DND-41 (cell line): ENCODE data around the gene UBA5.

Source experiments
- ATAC-seq: fragments of 200-7000 bp; cut with Tn5 transposase; 3 replicates; pipeline ENCODE4 v1.9.1; 2021; ENCODE audit warnings: low read depth; ENCODE audit not compliant: insufficient read depth
- DNase-seq: peaks from one replicate; pipeline ENCODE4 v3.0.0-alpha.2; 2020
- H2AFZ ChIP-seq: 2 replicates; pipeline ENCODE4 v1.6.0; 2012; ENCODE audit warnings: low read depth, low read length
- H3K27ac ChIP-seq: 2 replicates; pipeline ENCODE4 v1.5.1; 2012; ENCODE audit warnings: low read length, inconsistent platforms
- H3K27me3 ChIP-seq: fragments of 200-600 bp; sonication (generic); 2 replicates; pipeline ENCODE4 v1.6.0; 2012; ENCODE audit warnings: low read length, mild to moderate bottlenecking, inconsistent platforms; ENCODE audit not compliant: insufficient read depth, poor library complexity
- H3K36me3 ChIP-seq: 2 replicates; pipeline ENCODE4 v1.5.1; 2012; ENCODE audit warnings: low read length, inconsistent platforms; ENCODE audit not compliant: insufficient read depth
- H3K4me1 ChIP-seq: 2 replicates; pipeline ENCODE4 v1.5.1; 2012; ENCODE audit warnings: mild to moderate bottlenecking, low read length; ENCODE audit not compliant: insufficient read depth
- H3K4me2 ChIP-seq: 2 replicates; pipeline ENCODE4 v1.6.0; 2012; ENCODE audit warnings: mild to moderate bottlenecking, moderate library complexity, low read length, inconsistent platforms; ENCODE audit not compliant: insufficient read depth
- H3K4me3 ChIP-seq, 2 experiments: fragments of 200-600 bp in 1 of 2; shearing (Covaris generic) in 1 of 2; 2 replicates each; pipeline ENCODE4 v1.5.1; 2012 to 2016; ENCODE audit warnings: inconsistent platforms in 2 of 2, low read length in 2 of 2, mild to moderate bottlenecking in 2 of 2, low read depth in 1 of 2, moderate library complexity in 1 of 2
- H3K79me2 ChIP-seq: 2 replicates; pipeline ENCODE4 v1.6.0; 2012; ENCODE audit warnings: low read length, inconsistent platforms; ENCODE audit not compliant: insufficient read depth
- H3K9ac ChIP-seq: 2 replicates; pipeline ENCODE4 v1.6.0; 2012; ENCODE audit warnings: low read depth, mild to moderate bottlenecking, inconsistent platforms, low read length, moderate library complexity
- H3K9me3 ChIP-seq: 2 replicates; pipeline ENCODE4 v1.5.1; 2012; ENCODE audit warnings: low read length, moderate library complexity, mild to moderate bottlenecking, inconsistent platforms; ENCODE audit not compliant: insufficient read depth, severe bottlenecking
- H4K20me1 ChIP-seq: 2 replicates; pipeline ENCODE4 v1.6.0; 2012; ENCODE audit warnings: low read length; ENCODE audit not compliant: insufficient read depth
- CTCF ChIP-seq: IDR thresholded peaks from 2 replicates; pipeline ENCODE4 v1.5.1; 2012; ENCODE audit warnings: borderline replicate concordance, low read length, moderate library complexity, mild to moderate bottlenecking; ENCODE audit not compliant: poor library complexity, severe bottlenecking; ENCODE audit errors: extremely low read depth
- EZH2 ChIP-seq: IDR thresholded peaks from 3 replicates; pipeline ENCODE4 v1.6.1; 2012; ENCODE audit warnings: borderline replicate concordance, low read depth, mild to moderate bottlenecking, moderate library complexity, low read length, inconsistent platforms; ENCODE audit not compliant: severe bottlenecking

The UBA5 gene

GRCh38 chr3:132713977-132714727 is 54.0 kb downstream of the UBA5 start:
- no peaks in the 10 kb centered on the region for H3K27me3 ChIP-seq
- no peaks in the 10 kb centered on the region for H4K20me1 ChIP-seq
- H3K9me3 ChIP-seq: no peaks in the 10 kb centered on the region
- H3K36me3 ChIP-seq: peaks cover 21% of the 10 kb centered on the region; the same call in 1 of the 2 replicates
- H3K27ac ChIP-seq: no peak overlapping the region
- ATAC-seq (no peak), DNase-seq (no peak)
- H2AFZ ChIP-seq: no peak overlapping the region
- no peaks in the 10 kb centered on the region for H3K79me2 ChIP-seq
- H3K4me2 ChIP-seq: no peak overlapping the region
- no peak overlapping the region for H3K9ac ChIP-seq
- no peaks in the 10 kb centered on the region for H3K4me1 ChIP-seq
- TF ChIP-seq EZH2 (no peak), CTCF (no peak)
- no peak overlapping the region for H3K4me3 ChIP-seq

- H3K36me3 ChIP-seq: peaks cover 12% of the 10 kb centered on the region; the same call in 1 of the 2 replicates
- ATAC-seq: no peak
Observed at GRCh38 chr3:132716372-132716771, 56.2 kb downstream of the UBA5 start.

GRCh38 chr3:132720228-132720627 is 60.1 kb downstream of the UBA5 start:
- Histone ChIP-seq H3K4me3 (peak overlapping the region in 1 of 2 experiments; percentile 34; a peak in 2 of 4 replicates), H3K9me3 (no peaks in the 10 kb centered on the region), H3K9ac (no peak overlapping the region), H3K79me2 (peaks cover 11% of the 10 kb centered on the region), H3K27ac (no peak overlapping the region), H3K4me2 (peak overlapping the region; percentile 73), H3K4me1 (peaks cover 28% of the 10 kb centered on the region), H4K20me1 (no peaks in the 10 kb centered on the region), H2AFZ (no peak overlapping the region), H3K36me3 (peaks cover 12% of the 10 kb centered on the region; the same call in 1 of the 2 replicates), H3K27me3 (no peaks in the 10 kb centered on the region)
- TF ChIP-seq EZH2: no peak
- TF ChIP-seq CTCF: no peak
- DNase-seq: no peak
- no peak for ATAC-seq

More at GRCh38 chr3:132716372-132716771, 56.2 kb downstream of the UBA5 start:
- TF ChIP-seq CTCF: no peak
- no peak for TF ChIP-seq EZH2
- no peaks in the 10 kb centered on the region for H3K9me3 ChIP-seq
- no peak overlapping the region for H3K4me3 ChIP-seq
- H3K27ac ChIP-seq: no peak overlapping the region
- peaks cover 15% of the 10 kb centered on the region for H3K4me1 ChIP-seq
- H4K20me1 ChIP-seq: no peaks in the 10 kb centered on the region
- DNase-seq: no peak
- H3K9ac ChIP-seq: no peak overlapping the region
- H3K4me2 ChIP-seq: no peak overlapping the region
- H3K79me2 ChIP-seq: peaks cover 6% of the 10 kb centered on the region; the same call in 1 of the 2 replicates
- H2AFZ ChIP-seq: no peak overlapping the region
- no peaks in the 10 kb centered on the region for H3K27me3 ChIP-seq
